HG03469 (cell line): ENCODE results near the gene LRRC2.
"Not testable (repeated sequence)": the region's sequence is repeated elsewhere in the genome, so short reads cannot be mapped to it uniquely, and the experiment has no call there.

ENCODE experiments used
- ATAC-seq: cut with Tn5 transposase; IDR thresholded peaks from one replicate; pipeline ENCODE4 v1.9.1; 2021; ENCODE audit warnings: mild to moderate bottlenecking, moderate library complexity, moderate number of reproducible peaks; ENCODE audit not compliant: unreplicated experiment

The LRRC2 gene

DNA sequence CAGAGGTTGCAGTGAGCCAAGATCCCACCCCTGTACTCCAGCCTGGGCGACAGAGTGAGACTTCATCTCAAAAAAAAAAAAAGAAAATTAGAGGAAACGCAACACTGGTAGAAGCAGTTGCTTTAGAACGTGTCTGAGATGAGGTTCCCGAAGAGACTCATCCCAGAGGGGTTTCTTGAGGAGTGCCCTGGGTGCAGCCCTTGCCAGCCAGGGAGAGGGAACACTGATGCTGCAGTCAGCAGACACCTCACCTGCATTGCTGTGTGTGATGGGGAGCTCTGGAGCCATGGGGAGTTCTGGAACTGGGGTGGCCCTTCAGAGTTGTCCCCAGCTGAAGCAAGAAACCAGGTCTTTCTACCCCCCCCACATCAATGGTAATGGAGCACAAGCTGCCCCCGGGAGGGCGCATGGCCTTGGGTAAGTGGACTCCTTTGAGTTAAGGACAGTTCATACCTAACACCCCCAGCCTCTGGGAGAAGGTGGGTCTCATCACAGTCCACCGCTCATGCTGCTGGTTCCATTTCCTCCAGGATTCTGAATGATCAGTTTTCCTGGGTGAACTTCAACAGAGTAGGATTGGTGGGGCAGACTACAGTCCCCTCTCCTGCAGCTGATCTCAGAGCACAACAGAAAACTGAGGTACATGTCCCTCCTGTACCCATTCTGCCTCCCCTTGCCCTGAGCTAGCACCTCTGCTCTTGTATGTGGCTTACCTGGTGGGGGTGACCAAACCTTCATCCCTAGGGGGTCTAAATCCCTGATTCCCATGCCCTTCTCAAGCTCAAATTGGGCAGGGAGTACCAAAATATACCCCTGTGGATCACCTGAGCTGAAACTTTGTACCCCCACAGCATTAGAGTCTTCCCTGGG, 18.7 kb upstream of the LRRC2 start:
- ATAC-seq, result no peak

- ATAC-seq, result no peak
Observed at GRCh38 chr3:46580675-46581074, 14.6 kb upstream of the LRRC2 start.

GRCh38 chr3:46579756-46580286, 13.7 kb upstream of the LRRC2 start:
- ATAC-seq, result no peak

DNA sequence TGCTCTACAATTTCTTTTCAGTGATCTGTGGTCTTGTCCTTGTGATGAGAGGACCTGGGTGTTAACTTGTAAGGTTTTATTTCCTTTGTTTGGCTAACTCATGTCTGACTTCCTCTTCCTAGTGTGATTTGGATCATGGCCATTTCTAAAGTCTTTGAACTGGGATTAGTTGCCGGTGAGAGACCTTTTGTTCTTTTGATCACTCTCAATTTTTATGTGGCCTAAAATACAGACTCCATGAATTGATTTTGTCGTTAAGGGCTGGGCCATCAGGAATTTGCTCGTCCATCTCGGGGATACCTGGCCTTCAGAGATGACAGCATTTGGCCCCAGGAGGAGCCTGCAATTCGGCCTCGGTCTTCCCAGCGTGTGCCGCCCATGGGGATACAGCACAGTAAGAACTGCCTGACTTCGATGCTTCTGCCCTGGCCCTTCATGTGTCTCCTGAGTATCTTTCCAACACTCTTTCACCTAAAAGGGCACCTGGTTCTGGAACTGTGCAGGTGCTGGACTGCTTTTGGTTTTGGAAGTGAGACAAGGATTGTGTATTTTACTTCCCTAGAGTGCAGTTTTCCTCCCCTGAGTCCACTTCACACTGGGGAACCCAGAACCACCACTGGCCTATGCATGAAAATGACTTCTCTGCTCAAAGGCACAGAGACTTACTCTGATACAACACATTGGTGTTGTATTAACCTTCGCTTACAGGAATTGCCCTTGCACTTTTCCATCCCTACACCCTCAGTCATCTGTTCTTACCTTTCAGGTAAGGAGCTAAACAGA, 13.1 kb upstream of the LRRC2 start:
- no peak for ATAC-seq

- ATAC-seq, result not testable (repeated sequence)
Observed at GRCh38 chr3:46577580-46578249, 11.6 kb upstream of the LRRC2 start.

GRCh38 chr3:46576879-46577278, 10.8 kb upstream of the LRRC2 start:
- no peak for ATAC-seq

DNA sequence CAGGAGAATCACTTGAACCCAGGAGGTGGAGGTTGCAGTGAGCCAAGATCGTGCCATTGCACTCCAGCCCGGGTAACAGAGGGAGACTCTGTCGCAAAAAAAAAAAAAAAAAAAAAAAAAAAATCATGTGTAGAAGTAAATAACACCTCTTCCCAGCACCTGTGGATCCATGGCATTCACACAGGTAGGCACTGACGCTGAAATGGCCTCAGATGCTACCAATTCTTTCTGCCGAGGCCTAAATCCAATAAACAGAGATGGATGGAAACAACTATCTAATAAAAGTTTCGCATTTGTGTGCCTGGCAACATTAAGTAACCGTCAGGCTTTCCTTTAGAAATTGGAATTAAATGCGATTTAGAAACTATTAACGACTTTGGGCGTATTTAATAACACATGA, 10.3 kb upstream of the LRRC2 start:
- no peak for ATAC-seq

- ATAC-seq, result no peak
Observed at GRCh38 chr3:46575577-46576222, 9.6 kb upstream of the LRRC2 start.

DNA sequence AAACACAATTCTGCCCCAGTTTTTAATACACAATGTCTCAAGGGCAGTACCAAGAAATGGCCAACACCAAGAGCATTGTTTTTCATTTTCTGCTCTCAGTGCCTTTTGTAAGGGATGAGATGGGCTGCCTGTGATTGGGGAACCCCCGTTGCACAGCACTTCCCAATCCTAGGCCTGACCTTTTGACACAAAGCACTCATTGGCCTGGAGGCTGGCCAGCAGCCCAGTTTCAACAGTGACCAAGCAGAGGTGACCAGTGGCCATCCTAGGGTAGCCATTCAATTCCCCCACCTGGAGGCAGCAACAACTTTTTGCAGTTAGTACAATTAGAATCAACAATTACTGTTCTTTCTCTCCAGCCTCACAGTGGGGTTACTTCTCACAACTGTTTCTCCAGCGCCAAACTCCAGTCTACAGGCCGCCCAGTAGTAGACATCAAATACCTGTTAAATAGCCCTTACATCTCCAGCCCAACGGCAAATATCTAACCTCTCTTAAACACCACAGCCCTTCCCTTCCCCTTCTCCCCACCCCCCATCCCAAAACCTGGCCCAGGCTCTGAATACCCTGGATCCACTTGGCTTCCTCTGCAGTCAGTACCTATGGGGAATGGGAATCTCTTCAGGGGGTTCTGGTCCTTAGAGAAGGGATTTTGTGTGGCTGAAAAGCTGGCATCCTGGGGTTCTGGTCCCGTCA, 8.9 kb upstream of the LRRC2 start:
- ATAC-seq, result no peak

GRCh38 chr3:46574243-46574646, 8.1 kb upstream of the LRRC2 start:
- no peak for ATAC-seq

DNA sequence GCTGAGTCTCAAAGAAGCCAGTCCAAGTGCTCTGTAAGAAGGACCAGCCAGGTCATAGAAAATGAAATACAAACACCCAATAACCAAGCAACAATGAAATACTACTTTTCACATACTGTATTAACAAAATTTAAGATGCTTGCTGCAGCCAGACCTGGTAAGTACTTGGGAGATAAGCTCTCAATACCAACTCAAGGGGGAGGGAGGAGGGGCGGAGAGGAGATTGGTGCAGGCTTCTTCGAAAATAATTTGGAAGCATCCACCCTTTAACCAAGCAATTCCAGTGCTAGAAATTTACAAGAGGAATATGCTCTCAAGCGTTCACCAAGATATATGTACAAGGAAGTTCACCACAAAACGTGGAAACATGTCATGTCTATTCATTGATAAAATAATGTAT, 7.6 kb upstream of the LRRC2 start:
- ATAC-seq, result no peak

- ATAC-seq, result no peak
Observed at GRCh38 chr3:46571684-46572083, 5.6 kb upstream of the LRRC2 start.

DNA sequence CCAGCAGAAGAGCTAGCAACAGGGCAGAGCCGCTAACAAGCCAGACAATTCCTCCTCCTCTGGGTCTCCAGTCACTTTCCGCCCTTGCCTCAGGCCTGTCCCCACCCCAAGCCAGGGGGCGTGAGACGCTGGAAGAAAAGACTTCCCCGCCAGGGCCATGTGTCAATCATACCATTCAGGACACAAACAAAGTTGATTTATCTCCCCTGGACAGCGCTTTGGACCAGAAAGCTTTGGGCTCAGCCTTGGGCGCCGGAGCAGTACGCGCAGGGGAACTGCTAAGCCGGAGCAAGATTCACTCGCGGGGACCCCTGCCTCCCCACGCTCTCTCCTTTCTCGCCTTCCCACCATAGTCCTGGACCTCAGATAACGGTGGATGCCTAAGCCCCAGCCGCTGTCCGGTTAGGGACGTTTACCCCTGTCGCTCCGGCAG, 479 bp downstream of the LRRC2 start:
- no peak for ATAC-seq

GRCh38 chr3:46565077-46565476, 1.0 kb downstream of the LRRC2 start:
- ATAC-seq, result no peak

DNA sequence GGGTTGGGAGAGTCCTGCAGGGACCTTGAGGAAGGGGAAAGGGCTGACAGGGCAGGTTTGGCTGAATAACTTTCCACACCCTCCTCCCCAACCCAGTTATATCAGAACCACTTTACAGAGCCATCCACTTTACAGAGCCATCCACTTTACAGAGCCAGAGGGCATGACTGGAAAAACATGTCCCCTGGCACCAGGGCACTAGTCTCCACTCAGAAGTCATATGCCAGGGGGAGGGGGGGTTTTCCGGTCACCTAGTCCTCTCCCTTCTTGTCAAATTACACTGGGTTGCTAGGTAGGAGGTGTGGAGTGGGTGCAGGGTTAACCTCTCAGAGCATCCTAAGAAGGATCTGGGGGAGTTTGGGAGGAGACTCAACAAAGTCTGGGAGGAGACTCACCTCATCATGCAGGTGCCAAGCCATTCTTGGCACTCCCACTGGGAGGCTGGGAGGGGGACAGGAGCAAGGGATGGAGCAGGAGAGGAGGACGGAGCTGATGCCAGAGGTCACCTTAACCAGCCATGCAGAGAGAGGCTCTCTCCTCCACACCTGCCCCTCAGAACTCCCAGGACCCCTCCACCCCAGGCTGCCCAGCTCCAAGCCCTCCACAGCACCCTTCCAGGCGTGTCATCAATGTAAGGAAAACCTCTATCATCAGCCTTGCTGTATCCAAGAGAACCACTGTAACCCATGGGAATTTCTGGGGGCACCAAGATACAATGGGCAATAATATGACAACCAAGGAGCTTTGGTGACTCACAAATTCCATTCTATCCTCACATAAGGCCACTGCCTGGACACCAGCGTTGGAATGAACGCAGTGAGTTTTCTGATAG, 1.7 kb downstream of the LRRC2 start:
- no peak for ATAC-seq

- ATAC-seq, result no peak
Observed at GRCh38 chr3:46561951-46562350, 4.2 kb downstream of the LRRC2 start.

GRCh38 chr3:46561511-46561910, 4.6 kb downstream of the LRRC2 start:
- no peak for ATAC-seq

- ATAC-seq, result no peak
Observed at GRCh38 chr3:46559091-46559704, 6.9 kb downstream of the LRRC2 start.
